Ishikawa (cell line): ENCODE measurements around the gene MYO16.

Experiments
- EP300 ChIP-seq: IDR thresholded peaks from 2 replicates; pipeline ENCODE4 v1.6.1; 2012; ENCODE audit warnings: borderline replicate concordance
- NFIC ChIP-seq: IDR thresholded peaks from 2 replicates; pipeline ENCODE4 v1.6.1; 2012
- RAD21 ChIP-seq: IDR thresholded peaks from 2 replicates; pipeline ENCODE4 v1.6.1; 2012; ENCODE audit warnings: low read depth
- TAF1 ChIP-seq: IDR thresholded peaks from 2 replicates; pipeline ENCODE4 v1.6.1; 2012; ENCODE audit warnings: low read depth, mild to moderate bottlenecking
- YY1 ChIP-seq: IDR thresholded peaks from 2 replicates; pipeline ENCODE4 v1.6.1; 2012; ENCODE audit warnings: low read depth
- ZBTB7A ChIP-seq: IDR thresholded peaks from 2 replicates; pipeline ENCODE4 v1.6.1; 2012; ENCODE audit warnings: low read depth
- TF ChIP-seq, protein P1 (sequence below): IDR thresholded peaks from 2 replicates; pipeline ENCODE4 v1.6.1; 2012; ENCODE audit warnings: low read depth, mild to moderate bottlenecking
- TF ChIP-seq, protein P2 (sequence below): IDR thresholded peaks from 2 replicates; pipeline ENCODE4 v1.6.1; 2012
- TF ChIP-seq, protein P3 (sequence below): IDR thresholded peaks from 2 replicates; pipeline ENCODE4 v1.6.1; 2012

DNA sequence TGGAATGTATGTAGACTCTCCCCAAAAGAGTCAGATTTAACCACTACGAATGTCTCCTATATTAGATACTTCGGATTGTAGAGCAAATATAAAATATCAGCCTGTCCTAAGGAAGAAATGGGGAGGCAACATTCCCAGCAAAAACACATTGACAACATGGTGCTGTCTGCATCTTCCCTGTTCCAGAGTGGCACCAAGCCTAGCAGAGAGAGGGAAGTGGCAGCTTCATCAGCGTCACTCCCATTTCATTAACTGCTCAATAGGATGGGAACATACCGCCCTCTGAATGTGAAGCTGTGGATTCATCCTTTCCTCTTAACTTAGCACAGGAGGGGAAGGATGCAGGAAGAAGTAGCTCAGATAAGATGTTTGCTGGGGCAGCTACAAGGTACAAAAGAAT, 45.4 kb downstream of the MYO16 start:
- TF ChIP-seq, protein P1, sequence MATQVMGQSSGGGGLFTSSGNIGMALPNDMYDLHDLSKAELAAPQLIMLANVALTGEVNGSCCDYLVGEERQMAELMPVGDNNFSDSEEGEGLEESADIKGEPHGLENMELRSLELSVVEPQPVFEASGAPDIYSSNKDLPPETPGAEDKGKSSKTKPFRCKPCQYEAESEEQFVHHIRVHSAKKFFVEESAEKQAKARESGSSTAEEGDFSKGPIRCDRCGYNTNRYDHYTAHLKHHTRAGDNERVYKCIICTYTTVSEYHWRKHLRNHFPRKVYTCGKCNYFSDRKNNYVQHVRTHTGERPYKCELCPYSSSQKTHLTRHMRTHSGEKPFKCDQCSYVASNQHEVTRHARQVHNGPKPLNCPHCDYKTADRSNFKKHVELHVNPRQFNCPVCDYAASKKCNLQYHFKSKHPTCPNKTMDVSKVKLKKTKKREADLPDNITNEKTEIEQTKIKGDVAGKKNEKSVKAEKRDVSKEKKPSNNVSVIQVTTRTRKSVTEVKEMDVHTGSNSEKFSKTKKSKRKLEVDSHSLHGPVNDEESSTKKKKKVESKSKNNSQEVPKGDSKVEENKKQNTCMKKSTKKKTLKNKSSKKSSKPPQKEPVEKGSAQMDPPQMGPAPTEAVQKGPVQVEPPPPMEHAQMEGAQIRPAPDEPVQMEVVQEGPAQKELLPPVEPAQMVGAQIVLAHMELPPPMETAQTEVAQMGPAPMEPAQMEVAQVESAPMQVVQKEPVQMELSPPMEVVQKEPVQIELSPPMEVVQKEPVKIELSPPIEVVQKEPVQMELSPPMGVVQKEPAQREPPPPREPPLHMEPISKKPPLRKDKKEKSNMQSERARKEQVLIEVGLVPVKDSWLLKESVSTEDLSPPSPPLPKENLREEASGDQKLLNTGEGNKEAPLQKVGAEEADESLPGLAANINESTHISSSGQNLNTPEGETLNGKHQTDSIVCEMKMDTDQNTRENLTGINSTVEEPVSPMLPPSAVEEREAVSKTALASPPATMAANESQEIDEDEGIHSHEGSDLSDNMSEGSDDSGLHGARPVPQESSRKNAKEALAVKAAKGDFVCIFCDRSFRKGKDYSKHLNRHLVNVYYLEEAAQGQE, result no peak
- TF ChIP-seq NFIC (no peak), TAF1 (no peak), RAD21 (no peak), EP300 (no peak), YY1 (no peak), ZBTB7A (no peak)
- TF ChIP-seq, protein P2, sequence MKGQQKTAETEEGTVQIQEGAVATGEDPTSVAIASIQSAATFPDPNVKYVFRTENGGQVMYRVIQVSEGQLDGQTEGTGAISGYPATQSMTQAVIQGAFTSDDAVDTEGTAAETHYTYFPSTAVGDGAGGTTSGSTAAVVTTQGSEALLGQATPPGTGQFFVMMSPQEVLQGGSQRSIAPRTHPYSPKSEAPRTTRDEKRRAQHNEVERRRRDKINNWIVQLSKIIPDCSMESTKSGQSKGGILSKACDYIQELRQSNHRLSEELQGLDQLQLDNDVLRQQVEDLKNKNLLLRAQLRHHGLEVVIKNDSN, result no peak
- TF ChIP-seq, protein P3, sequence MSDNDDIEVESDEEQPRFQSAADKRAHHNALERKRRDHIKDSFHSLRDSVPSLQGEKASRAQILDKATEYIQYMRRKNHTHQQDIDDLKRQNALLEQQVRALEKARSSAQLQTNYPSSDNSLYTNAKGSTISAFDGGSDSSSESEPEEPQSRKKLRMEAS, result no peak
